Hepatocyte (in vitro differentiated cells): Measurements from ENCODE around the gene LSAMP. TPM values are rescaled to one million over a fixed set of nuclear protein-coding genes. Genes with fewer than 3 reads are reported as not detected.

ENCODE experiments used
- DNase-seq: peaks from one replicate; pipeline ENCODE4 v3.0.0-alpha.2; 2016; ENCODE audit warnings: low spot score
- H2AFZ ChIP-seq: fragments of 200-600 bp; sonication (generic); 2 replicates; pipeline ENCODE4 v1.6.0; 2016; ENCODE audit warnings: antibody characterized with exemption, mild to moderate bottlenecking
- H3K27ac ChIP-seq: fragments of 200-600 bp; sonication (generic); 2 replicates; pipeline ENCODE4 v1.5.1; 2016; ENCODE audit warnings: mild to moderate bottlenecking
- H3K27me3 ChIP-seq: fragments of 200-600 bp; sonication (generic); 2 replicates; pipeline ENCODE4 v1.6.1; 2016
- H3K36me3 ChIP-seq: fragments of 200-600 bp; sonication (generic); replicated peaks from 2 replicates; pipeline ENCODE4 v1.5.1; 2016; ENCODE audit warnings: low read depth; ENCODE audit not compliant: insufficient read depth
- H3K4me1 ChIP-seq: fragments of 200-600 bp; sonication (generic); 2 replicates; pipeline ENCODE4 v1.5.1; 2016; ENCODE audit warnings: mild to moderate bottlenecking, moderate library complexity; ENCODE audit not compliant: insufficient read depth
- H3K4me2 ChIP-seq: fragments of 200-600 bp; sonication (generic); 2 replicates; pipeline ENCODE4 v1.6.0; 2016
- H3K4me3 ChIP-seq: fragments of 200-600 bp; sonication (generic); 2 replicates; pipeline ENCODE4 v1.5.1; 2016; ENCODE audit warnings: mild to moderate bottlenecking
- H3K79me2 ChIP-seq: fragments of 200-600 bp; sonication (generic); 2 replicates; pipeline ENCODE4 v1.6.0; 2017; ENCODE audit warnings: mild to moderate bottlenecking
- H3K9me2 ChIP-seq: fragments of 200-600 bp; sonication (generic); replicated peaks from 2 replicates; pipeline ENCODE4 v1.6.0; 2017; ENCODE audit warnings: mild to moderate bottlenecking; ENCODE audit not compliant: insufficient read depth
- H3K9me3 ChIP-seq: fragments of 200-600 bp; sonication (generic); 2 replicates; pipeline ENCODE4 v1.5.1; 2016; ENCODE audit warnings: low read depth, mild to moderate bottlenecking
- H4K20me1 ChIP-seq: fragments of 200-600 bp; sonication (generic); 2 replicates; pipeline ENCODE4 v1.6.0; 2016; ENCODE audit warnings: mild to moderate bottlenecking; ENCODE audit not compliant: insufficient read depth, poor library complexity, severe bottlenecking
- EZH2 ChIP-seq: fragments of 200-600 bp; sonication (generic); IDR thresholded peaks from 2 replicates; pipeline ENCODE4 v1.6.1; 2016; ENCODE audit warnings: antibody characterized with exemption, mild to moderate bottlenecking, borderline replicate concordance
- EZH2phosphoT487 ChIP-seq: fragments of 200-600 bp; sonication (generic); IDR thresholded peaks from one replicate; pipeline ENCODE4 v1.6.1; 2018; ENCODE audit warnings: antibody characterized with exemption, mild to moderate bottlenecking, low read depth, moderate library complexity; ENCODE audit not compliant: unreplicated experiment, severe bottlenecking
- WGBS: methylation state at CpG from one replicate; pipeline ENCODE4 v1.1.6; 2016; ENCODE audit warnings: low lambda C conversion rate; ENCODE audit errors: missing lambda C conversion rate; 5-methylcytosine and 5-hydroxymethylcytosine counted together
- polyA plus RNA-seq: library from polyadenylated mRNA; unstranded; fragments of >200 nt; fragmentation: Nextera tagmentation; extraction: Ambion mirVana; gene quantifications from 2 replicates; pipeline ENCODE4 v1.2.1, GENCODE V29; 2016
- total RNA-seq: library from RNA; depleted of rRNA; stranded (reverse); fragments of >200 nt; gene quantifications from 2 replicates; pipeline ENCODE4 v1.2.3, GENCODE V29; 2014
- TF ChIP-seq, protein P1 (sequence below): fragments of 200-600 bp; sonication (generic); IDR thresholded peaks from 2 replicates; pipeline ENCODE4 v1.5.1; 2016; ENCODE audit warnings: antibody characterized with exemption, mild to moderate bottlenecking; ENCODE audit not compliant: poor library complexity

Gene LSAMP
- total and polyA plus RNA-seq, 2 experiments from 2014 or later, result 15.1 to 22.3 TPM

DNA sequence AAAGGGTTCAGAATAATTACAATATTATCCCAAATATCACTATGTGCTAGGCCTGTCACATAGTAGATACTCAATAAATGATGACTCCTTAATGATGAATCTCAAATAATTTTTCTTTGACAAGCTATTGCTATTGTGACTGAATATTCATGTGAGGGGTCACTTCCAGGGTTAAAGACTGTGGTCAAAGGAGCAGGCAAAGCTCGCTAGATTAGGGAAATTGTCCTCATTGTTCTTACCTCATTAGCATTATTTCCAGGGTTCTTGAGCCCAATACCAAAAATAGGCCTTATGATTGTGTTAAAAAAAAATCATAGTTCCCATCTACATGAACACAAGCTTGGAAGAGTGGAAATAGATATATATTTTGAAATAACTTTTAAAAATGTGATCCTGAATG, 569.8 kb downstream of the LSAMP start:
- H3K4me2 ChIP-seq, result no peak overlapping the region
- H3K36me3 ChIP-seq, result no peaks in the 10 kb centered on the region
- H3K4me1 ChIP-seq, result no peaks in the 10 kb centered on the region
- no peaks in the 10 kb centered on the region for H3K9me2 ChIP-seq
- H3K27me3 ChIP-seq, result no peaks in the 10 kb centered on the region
- no peak overlapping the region for H2AFZ ChIP-seq
- H3K79me2 ChIP-seq, result no peaks in the 10 kb centered on the region
- no peaks in the 10 kb centered on the region for H3K9me3 ChIP-seq
- no peaks in the 10 kb centered on the region for H4K20me1 ChIP-seq
- H3K27ac ChIP-seq, result no peak overlapping the region
- WGBS, result 81% methylated on average over 1 of the region's 1 CpG
- TF ChIP-seq, protein P1, sequence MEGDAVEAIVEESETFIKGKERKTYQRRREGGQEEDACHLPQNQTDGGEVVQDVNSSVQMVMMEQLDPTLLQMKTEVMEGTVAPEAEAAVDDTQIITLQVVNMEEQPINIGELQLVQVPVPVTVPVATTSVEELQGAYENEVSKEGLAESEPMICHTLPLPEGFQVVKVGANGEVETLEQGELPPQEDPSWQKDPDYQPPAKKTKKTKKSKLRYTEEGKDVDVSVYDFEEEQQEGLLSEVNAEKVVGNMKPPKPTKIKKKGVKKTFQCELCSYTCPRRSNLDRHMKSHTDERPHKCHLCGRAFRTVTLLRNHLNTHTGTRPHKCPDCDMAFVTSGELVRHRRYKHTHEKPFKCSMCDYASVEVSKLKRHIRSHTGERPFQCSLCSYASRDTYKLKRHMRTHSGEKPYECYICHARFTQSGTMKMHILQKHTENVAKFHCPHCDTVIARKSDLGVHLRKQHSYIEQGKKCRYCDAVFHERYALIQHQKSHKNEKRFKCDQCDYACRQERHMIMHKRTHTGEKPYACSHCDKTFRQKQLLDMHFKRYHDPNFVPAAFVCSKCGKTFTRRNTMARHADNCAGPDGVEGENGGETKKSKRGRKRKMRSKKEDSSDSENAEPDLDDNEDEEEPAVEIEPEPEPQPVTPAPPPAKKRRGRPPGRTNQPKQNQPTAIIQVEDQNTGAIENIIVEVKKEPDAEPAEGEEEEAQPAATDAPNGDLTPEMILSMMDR, result no peak
- no peak for TF ChIP-seq EZH2
- no peak for TF ChIP-seq EZH2phosphoT487
- DNase-seq, result no peak
- no peak overlapping the region for H3K4me3 ChIP-seq

DNA sequence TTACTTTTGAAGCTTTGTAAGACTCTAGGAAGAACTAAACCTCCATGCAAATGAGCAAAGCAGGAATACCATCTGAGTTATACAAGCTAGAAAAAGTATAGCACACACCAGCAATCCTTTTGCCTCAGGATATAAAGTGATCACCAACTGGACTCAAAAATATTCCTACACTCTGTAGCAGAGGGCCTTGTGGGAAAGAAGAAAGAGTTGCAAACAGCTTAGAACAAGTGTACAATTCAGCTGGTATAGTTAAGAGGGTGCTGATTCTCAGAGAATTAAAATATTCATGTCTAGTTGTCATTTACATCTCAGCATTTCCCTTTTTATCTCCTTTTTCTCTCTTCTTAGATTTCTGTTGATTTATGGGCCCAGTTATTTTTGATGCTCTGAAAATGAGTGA, 573.6 kb downstream of the LSAMP start:
- Histone ChIP-seq H3K36me3 (no peaks in the 10 kb centered on the region), H3K9me3 (no peaks in the 10 kb centered on the region), H3K4me2 (no peak overlapping the region), H3K79me2 (no peaks in the 10 kb centered on the region), H2AFZ (no peak overlapping the region), H3K27me3 (no peaks in the 10 kb centered on the region), H3K9me2 (no peaks in the 10 kb centered on the region), H4K20me1 (no peaks in the 10 kb centered on the region), H3K4me3 (no peak overlapping the region), H3K4me1 (no peaks in the 10 kb centered on the region), H3K27ac (no peak overlapping the region)
- TF ChIP-seq EZH2, result no peak
- TF ChIP-seq, protein P1, result no peak
- TF ChIP-seq EZH2phosphoT487, result no peak
- no peak for DNase-seq

DNA sequence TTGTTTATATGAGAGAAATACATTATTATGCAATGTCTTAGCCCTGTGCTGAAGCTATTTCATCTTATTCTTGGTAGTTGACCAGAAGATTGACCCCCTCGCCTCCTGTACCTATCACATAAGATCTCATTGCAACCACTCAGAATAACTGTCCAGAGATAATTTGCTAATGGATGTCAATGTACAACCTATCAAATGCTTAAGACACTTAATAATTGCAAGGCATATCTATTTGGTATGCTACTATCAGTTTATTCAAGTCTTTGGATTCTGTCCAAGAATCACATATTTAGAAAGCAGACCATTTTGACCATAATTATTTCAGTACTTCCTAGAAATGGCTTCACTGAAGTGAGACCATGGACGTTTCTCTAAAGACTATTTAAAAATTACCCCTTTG, 580.4 kb downstream of the LSAMP start:
- Histone ChIP-seq H3K27me3 (no peaks in the 10 kb centered on the region), H3K9me3 (no peaks in the 10 kb centered on the region), H2AFZ (no peak overlapping the region), H3K4me2 (no peak overlapping the region), H3K36me3 (no peaks in the 10 kb centered on the region), H3K4me1 (no peaks in the 10 kb centered on the region), H4K20me1 (no peaks in the 10 kb centered on the region), H3K4me3 (no peak overlapping the region), H3K79me2 (no peaks in the 10 kb centered on the region), H3K9me2 (no peaks in the 10 kb centered on the region), H3K27ac (no peak overlapping the region)
- TF ChIP-seq, protein P1, result no peak
- TF ChIP-seq EZH2 (no peak), EZH2phosphoT487 (no peak)
- DNase-seq, result no peak
- WGBS, result 76% methylated on average over 2 of the region's 2 CpGs

DNA sequence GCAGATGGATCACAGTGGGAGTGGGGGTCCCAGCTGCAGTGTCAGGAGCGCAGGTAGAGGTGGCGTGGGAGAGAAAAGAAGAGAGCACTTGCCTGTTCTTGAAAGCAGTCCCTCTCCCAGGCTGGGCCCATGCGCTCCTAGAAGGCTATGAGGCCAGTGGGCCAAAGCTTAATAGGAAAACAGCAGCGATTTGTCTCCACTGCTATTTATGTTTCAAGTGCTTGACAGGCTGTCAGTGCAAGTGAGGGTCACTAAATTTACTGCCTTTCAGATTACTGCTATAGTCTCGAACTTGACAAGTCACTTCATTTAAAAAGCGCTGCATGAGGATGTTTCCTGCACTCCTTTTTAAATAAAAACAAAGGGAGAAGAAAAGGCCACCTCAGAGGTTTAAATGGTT, 582.4 kb downstream of the LSAMP start:
- H3K4me1 ChIP-seq, result no peaks in the 10 kb centered on the region
- WGBS, result 69% methylated on average over 6 of the region's 6 CpGs
- no peak overlapping the region for H2AFZ ChIP-seq
- no peaks in the 10 kb centered on the region for H3K9me2 ChIP-seq
- H3K27me3 ChIP-seq, result no peaks in the 10 kb centered on the region
- H3K4me3 ChIP-seq, result no peak overlapping the region
- H4K20me1 ChIP-seq, result no peaks in the 10 kb centered on the region
- H3K9me3 ChIP-seq, result no peaks in the 10 kb centered on the region
- H3K79me2 ChIP-seq, result no peaks in the 10 kb centered on the region
- no peaks in the 10 kb centered on the region for H3K36me3 ChIP-seq
- DNase-seq, result no peak
- H3K4me2 ChIP-seq, result no peak overlapping the region
- H3K27ac ChIP-seq, result no peak overlapping the region
- TF ChIP-seq, protein P1, result no peak
- TF ChIP-seq EZH2phosphoT487, result no peak
- no peak for TF ChIP-seq EZH2
